HEK293 (cell line): Measurements from ENCODE around the gene VPS9D1.

ENCODE experiments used
- CTCF ChIA-PET: fragments of 350-600 bp; formaldehyde crosslinking; extraction: SDS; loops from one replicate; lab custom pipeline; 2021; ENCODE audit warnings: antibody characterized with exemption; lab: Yijun Ruan, JAX
- POLR2A ChIA-PET: fragments of 300-600 bp; formaldehyde crosslinking; extraction: SDS; loops from one replicate; lab custom pipeline; 2020; ENCODE audit warnings: antibody characterized with exemption, inconsistent platforms; lab: Yijun Ruan, JAX
- H3K27ac ChIP-seq: fragments of 200-500 bp; sonication (Bioruptor generic); 2 replicates; pipeline ENCODE4 v1.5.1; 2014; ENCODE audit warnings: low read depth, low read length, control low read depth, inconsistent platforms; ENCODE audit errors: extremely low read depth
- H3K36me3 ChIP-seq, 2 experiments: fragments of 200-500 bp in 1 of 2; sonication (Bioruptor generic) in 1 of 2; 1 replicate in 1 of 2; 2 replicates in 1 of 2; pipeline ENCODE4 v1.5.1; 2014 to 2017; ENCODE audit warnings: inconsistent platforms in 2 of 2, low read length in 2 of 2; ENCODE audit not compliant: control insufficient read depth in 2 of 2, insufficient read depth in 1 of 2
- H3K4me1 ChIP-seq: fragments of 200-500 bp; sonication (Bioruptor generic); 2 replicates; pipeline ENCODE4 v1.5.1; 2014; ENCODE audit warnings: mild to moderate bottlenecking, low read length, inconsistent platforms; ENCODE audit not compliant: control insufficient read depth, insufficient read depth
- H3K4me3 ChIP-seq: 2 replicates; pipeline ENCODE4 v1.5.1; 2011; ENCODE audit warnings: low read depth, mild to moderate bottlenecking, control low read depth, low read length, moderate library complexity
- H3K9me3 ChIP-seq: fragments of 200-500 bp; sonication (Bioruptor generic); 2 replicates; pipeline ENCODE4 v1.5.1; 2014; ENCODE audit warnings: low read depth, low read length, inconsistent platforms; ENCODE audit not compliant: control insufficient read depth, insufficient read depth
- GLIS1 ChIP-seq: fragments of 450-650 bp; formaldehyde crosslinking; IDR thresholded peaks from 2 replicates; pipeline ENCODE4 v1.5.1; 2016; ENCODE audit warnings: missing biosample characterization, missing genetic modification characterization
- HOXD13 ChIP-seq: sonication (generic); formaldehyde crosslinking; IDR thresholded peaks from 2 replicates; pipeline ENCODE4 v1.8.0; 2022; ENCODE audit warnings: missing genetic modification reagents, borderline replicate concordance
- SALL2 ChIP-seq: fragments of 450-650 bp; formaldehyde crosslinking; IDR thresholded peaks from 2 replicates; pipeline ENCODE4 v1.5.0; 2017; ENCODE audit warnings: missing biosample characterization, mild to moderate bottlenecking, missing genetic modification characterization, borderline replicate concordance
- SCRT1 ChIP-seq: fragments of 450-650 bp; formaldehyde crosslinking; IDR thresholded peaks from 2 replicates; pipeline ENCODE4 v1.5.1; 2016; ENCODE audit warnings: missing biosample characterization, missing genetic modification characterization, borderline replicate concordance
- ZNF132 ChIP-seq: fragments of 450-650 bp; formaldehyde crosslinking; IDR thresholded peaks from 2 replicates; pipeline ENCODE4 v1.5.1; 2017; ENCODE audit warnings: missing biosample characterization, missing genetic modification characterization, borderline replicate concordance
- ZNF211 ChIP-seq: fragments of 450-650 bp; formaldehyde crosslinking; IDR thresholded peaks from 2 replicates; pipeline ENCODE4 v1.5.1; 2016; ENCODE audit warnings: low read depth, missing biosample characterization, missing genetic modification characterization
- ZNF366 ChIP-seq: fragments of 450-650 bp; formaldehyde crosslinking; conservative IDR thresholded peaks from 2 replicates; pipeline ENCODE4 v1.5.1; 2016; ENCODE audit warnings: missing biosample characterization, missing genetic modification characterization
- ZNF416 ChIP-seq: fragments of 450-650 bp; formaldehyde crosslinking; IDR thresholded peaks from 2 replicates; pipeline ENCODE4 v1.5.1; 2016; ENCODE audit warnings: missing biosample characterization, missing genetic modification characterization
- ZNF426 ChIP-seq: fragments of 450-650 bp; formaldehyde crosslinking; IDR thresholded peaks from 2 replicates; pipeline ENCODE4 v1.5.1; 2017; ENCODE audit warnings: missing biosample characterization, missing genetic modification characterization, mild to moderate bottlenecking, inconsistent platforms, moderate library complexity
- ZNF660 ChIP-seq: fragments of 450-650 bp; IDR thresholded peaks from 2 replicates; pipeline ENCODE4 v1.5.1; 2018; ENCODE audit warnings: missing biosample characterization, mild to moderate bottlenecking, missing genetic modification characterization
- ZNF76 ChIP-seq: fragments of 450-650 bp; formaldehyde crosslinking; IDR thresholded peaks from 2 replicates; pipeline ENCODE4; 2016; ENCODE audit warnings: low read depth, missing biosample characterization, missing genetic modification characterization, borderline replicate concordance
- TF ChIP-seq, protein P1 (sequence below): fragments of 450-650 bp; formaldehyde crosslinking; IDR thresholded peaks from 2 replicates; pipeline ENCODE4 v1.5.1; 2016; ENCODE audit warnings: missing biosample characterization, missing genetic modification characterization, borderline replicate concordance
- TF ChIP-seq, protein P2 (sequence below): fragments of 450-650 bp; formaldehyde crosslinking; IDR thresholded peaks from 2 replicates; pipeline ENCODE4 v1.5.1; 2017; ENCODE audit warnings: missing biosample characterization, missing genetic modification characterization
- TF ChIP-seq, protein P3 (sequence below): fragments of 450-650 bp; formaldehyde crosslinking; IDR thresholded peaks from 2 replicates; pipeline ENCODE4 v1.5.1; 2016; ENCODE audit warnings: missing biosample characterization, missing genetic modification characterization, borderline replicate concordance
- TF ChIP-seq, protein P4 (sequence below): fragments of 450-650 bp; formaldehyde crosslinking; optimal IDR thresholded peaks from 2 replicates; pipeline ENCODE3; 2016; ENCODE audit warnings: missing biosample characterization, mild to moderate bottlenecking, missing genetic modification characterization
- TF ChIP-seq, protein P5 (sequence below): fragments of 450-650 bp; formaldehyde crosslinking; IDR thresholded peaks from 2 replicates; pipeline ENCODE4 v1.5.1; 2016; ENCODE audit warnings: missing biosample characterization, missing genetic modification characterization

VPS9D1 gene

DNA sequence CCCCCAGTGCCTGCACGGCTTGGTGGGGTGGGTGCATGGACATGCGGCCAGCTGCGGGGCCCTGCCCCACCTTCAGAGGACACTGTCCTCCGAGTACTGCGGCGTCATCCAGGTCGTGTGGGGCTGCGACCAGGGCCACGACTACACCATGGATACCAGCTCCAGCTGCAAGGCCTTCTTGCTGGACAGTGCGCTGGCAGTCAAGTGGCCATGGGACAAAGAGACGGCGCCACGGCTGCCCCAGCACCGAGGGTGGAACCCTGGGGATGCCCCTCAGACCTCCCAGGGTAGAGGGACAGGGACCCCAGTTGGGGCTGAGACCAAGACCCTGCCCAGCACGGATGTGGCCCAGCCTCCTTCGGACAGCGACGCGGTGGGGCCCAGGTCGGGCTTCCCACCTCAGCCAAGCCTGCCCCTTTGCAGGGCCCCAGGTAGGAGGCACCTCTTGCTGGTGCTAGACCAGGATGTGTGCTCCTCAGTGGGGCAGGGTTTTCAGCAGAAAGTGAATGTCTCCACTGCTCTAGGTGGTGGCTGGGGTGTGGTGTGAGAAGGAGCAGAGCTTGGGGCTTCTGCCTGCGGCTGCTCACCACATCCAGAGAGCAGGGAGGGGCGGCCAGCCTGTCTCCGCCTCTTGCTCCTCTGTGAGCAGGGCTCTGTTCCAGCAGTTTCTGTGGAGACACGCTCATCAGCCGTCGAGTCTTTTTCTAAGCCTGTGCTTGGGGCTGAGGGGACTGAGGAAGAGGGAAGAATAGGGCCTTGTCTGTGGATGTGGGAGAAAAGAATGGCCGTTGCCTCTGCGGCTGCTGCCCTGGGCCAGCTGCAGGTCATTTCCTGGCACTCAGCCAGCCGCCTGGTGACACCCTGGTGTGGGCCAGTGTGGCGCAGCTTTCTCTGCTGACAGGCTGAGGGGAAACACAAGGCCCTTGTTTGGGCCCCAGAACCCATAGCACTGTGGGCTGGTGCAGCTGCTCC is 2.9 kb upstream of the VPS9D1 start:
- Histone ChIP-seq H3K9me3 (no peaks in the 10 kb centered on the region), H3K27ac (no peak overlapping the region), H3K4me3 (no peak overlapping the region)
- POLR2A ChIA-PET: interaction anchor here (0.5 to 1.8 kb wide), 4 partner anchors 9 to 54 kb away, joined by 3 to 4 read pairs (median 4); no protein-coding TSS in a partner anchor
- no peak for TF ChIP-seq ZNF211 (tag by site-specific recombination)
- TF ChIP-seq SALL2 (tag by site-specific recombination): no peak
- TF ChIP-seq, protein P1, sequence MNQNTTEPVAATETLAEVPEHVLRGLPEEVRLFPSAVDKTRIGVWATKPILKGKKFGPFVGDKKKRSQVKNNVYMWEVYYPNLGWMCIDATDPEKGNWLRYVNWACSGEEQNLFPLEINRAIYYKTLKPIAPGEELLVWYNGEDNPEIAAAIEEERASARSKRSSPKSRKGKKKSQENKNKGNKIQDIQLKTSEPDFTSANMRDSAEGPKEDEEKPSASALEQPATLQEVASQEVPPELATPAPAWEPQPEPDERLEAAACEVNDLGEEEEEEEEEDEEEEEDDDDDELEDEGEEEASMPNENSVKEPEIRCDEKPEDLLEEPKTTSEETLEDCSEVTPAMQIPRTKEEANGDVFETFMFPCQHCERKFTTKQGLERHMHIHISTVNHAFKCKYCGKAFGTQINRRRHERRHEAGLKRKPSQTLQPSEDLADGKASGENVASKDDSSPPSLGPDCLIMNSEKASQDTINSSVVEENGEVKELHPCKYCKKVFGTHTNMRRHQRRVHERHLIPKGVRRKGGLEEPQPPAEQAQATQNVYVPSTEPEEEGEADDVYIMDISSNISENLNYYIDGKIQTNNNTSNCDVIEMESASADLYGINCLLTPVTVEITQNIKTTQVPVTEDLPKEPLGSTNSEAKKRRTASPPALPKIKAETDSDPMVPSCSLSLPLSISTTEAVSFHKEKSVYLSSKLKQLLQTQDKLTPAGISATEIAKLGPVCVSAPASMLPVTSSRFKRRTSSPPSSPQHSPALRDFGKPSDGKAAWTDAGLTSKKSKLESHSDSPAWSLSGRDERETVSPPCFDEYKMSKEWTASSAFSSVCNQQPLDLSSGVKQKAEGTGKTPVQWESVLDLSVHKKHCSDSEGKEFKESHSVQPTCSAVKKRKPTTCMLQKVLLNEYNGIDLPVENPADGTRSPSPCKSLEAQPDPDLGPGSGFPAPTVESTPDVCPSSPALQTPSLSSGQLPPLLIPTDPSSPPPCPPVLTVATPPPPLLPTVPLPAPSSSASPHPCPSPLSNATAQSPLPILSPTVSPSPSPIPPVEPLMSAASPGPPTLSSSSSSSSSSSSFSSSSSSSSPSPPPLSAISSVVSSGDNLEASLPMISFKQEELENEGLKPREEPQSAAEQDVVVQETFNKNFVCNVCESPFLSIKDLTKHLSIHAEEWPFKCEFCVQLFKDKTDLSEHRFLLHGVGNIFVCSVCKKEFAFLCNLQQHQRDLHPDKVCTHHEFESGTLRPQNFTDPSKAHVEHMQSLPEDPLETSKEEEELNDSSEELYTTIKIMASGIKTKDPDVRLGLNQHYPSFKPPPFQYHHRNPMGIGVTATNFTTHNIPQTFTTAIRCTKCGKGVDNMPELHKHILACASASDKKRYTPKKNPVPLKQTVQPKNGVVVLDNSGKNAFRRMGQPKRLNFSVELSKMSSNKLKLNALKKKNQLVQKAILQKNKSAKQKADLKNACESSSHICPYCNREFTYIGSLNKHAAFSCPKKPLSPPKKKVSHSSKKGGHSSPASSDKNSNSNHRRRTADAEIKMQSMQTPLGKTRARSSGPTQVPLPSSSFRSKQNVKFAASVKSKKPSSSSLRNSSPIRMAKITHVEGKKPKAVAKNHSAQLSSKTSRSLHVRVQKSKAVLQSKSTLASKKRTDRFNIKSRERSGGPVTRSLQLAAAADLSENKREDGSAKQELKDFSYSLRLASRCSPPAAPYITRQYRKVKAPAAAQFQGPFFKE (tag by site-specific recombination): no peak
- TF ChIP-seq ZNF426 (tag by site-specific recombination): no peak
- TF ChIP-seq, protein P2, sequence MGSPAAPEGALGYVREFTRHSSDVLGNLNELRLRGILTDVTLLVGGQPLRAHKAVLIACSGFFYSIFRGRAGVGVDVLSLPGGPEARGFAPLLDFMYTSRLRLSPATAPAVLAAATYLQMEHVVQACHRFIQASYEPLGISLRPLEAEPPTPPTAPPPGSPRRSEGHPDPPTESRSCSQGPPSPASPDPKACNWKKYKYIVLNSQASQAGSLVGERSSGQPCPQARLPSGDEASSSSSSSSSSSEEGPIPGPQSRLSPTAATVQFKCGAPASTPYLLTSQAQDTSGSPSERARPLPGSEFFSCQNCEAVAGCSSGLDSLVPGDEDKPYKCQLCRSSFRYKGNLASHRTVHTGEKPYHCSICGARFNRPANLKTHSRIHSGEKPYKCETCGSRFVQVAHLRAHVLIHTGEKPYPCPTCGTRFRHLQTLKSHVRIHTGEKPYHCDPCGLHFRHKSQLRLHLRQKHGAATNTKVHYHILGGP (tag by site-specific recombination): no peak
- TF ChIP-seq ZNF132 (tag by site-specific recombination): no peak
- TF ChIP-seq GLIS1 (tag by site-specific recombination): no peak
- no peak for TF ChIP-seq ZNF416
- TF ChIP-seq, protein P3, sequence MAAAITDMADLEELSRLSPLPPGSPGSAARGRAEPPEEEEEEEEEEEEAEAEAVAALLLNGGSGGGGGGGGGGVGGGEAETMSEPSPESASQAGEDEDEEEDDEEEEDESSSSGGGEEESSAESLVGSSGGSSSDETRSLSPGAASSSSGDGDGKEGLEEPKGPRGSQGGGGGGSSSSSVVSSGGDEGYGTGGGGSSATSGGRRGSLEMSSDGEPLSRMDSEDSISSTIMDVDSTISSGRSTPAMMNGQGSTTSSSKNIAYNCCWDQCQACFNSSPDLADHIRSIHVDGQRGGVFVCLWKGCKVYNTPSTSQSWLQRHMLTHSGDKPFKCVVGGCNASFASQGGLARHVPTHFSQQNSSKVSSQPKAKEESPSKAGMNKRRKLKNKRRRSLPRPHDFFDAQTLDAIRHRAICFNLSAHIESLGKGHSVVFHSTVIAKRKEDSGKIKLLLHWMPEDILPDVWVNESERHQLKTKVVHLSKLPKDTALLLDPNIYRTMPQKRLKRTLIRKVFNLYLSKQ (tag by site-specific recombination): no peak
- TF ChIP-seq, protein P4, sequence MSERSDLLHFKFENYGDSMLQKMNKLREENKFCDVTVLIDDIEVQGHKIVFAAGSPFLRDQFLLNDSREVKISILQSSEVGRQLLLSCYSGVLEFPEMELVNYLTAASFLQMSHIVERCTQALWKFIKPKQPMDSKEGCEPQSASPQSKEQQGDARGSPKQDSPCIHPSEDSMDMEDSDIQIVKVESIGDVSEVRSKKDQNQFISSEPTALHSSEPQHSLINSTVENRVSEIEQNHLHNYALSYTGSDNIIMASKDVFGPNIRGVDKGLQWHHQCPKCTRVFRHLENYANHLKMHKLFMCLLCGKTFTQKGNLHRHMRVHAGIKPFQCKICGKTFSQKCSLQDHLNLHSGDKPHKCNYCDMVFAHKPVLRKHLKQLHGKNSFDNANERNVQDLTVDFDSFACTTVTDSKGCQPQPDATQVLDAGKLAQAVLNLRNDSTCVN (tag by site-specific recombination): no peak
- no peak for TF ChIP-seq ZNF366 (tag by site-specific recombination)
- TF ChIP-seq HOXD13: no peak
- TF ChIP-seq ZNF76 (tag by site-specific recombination): no peak
- no peak for TF ChIP-seq SCRT1 (tag by site-specific recombination)
- TF ChIP-seq, protein P5, sequence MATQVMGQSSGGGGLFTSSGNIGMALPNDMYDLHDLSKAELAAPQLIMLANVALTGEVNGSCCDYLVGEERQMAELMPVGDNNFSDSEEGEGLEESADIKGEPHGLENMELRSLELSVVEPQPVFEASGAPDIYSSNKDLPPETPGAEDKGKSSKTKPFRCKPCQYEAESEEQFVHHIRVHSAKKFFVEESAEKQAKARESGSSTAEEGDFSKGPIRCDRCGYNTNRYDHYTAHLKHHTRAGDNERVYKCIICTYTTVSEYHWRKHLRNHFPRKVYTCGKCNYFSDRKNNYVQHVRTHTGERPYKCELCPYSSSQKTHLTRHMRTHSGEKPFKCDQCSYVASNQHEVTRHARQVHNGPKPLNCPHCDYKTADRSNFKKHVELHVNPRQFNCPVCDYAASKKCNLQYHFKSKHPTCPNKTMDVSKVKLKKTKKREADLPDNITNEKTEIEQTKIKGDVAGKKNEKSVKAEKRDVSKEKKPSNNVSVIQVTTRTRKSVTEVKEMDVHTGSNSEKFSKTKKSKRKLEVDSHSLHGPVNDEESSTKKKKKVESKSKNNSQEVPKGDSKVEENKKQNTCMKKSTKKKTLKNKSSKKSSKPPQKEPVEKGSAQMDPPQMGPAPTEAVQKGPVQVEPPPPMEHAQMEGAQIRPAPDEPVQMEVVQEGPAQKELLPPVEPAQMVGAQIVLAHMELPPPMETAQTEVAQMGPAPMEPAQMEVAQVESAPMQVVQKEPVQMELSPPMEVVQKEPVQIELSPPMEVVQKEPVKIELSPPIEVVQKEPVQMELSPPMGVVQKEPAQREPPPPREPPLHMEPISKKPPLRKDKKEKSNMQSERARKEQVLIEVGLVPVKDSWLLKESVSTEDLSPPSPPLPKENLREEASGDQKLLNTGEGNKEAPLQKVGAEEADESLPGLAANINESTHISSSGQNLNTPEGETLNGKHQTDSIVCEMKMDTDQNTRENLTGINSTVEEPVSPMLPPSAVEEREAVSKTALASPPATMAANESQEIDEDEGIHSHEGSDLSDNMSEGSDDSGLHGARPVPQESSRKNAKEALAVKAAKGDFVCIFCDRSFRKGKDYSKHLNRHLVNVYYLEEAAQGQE (tag by site-specific recombination): no peak
- TF ChIP-seq ZNF660: no peak
- TF ChIP-seq, all 188 proteins: peak for 0
- CTCF ChIA-PET: interaction anchor here (0.6 to 1.9 kb wide), 2 partner anchors 17 to 290 kb away, joined by 3 to 9 read pairs; no protein-coding TSS in a partner anchor
- Histone ChIP-seq H3K4me1 (peaks cover 5% of the 10 kb centered on the region; the same call in 1 of the 2 replicates), H3K36me3 (peaks cover 25 to 39% of the 10 kb centered on the region in 2 experiments; a peak in 2 of 3 replicates)
